H54 (cell line): ENCODE data around the gene LGR4.
"Not testable (repeated sequence)": the region's sequence is repeated elsewhere in the genome, so short reads cannot be mapped to it uniquely, and the experiment has no call there.

ENCODE experiments used
- DNase-seq: peaks from one replicate; pipeline ENCODE4 v3.0.0; 2011; ENCODE audit warnings: low spot score, mixed read lengths; ENCODE audit not compliant: insufficient read length
- FAIRE-seq: peaks from 3 replicates; lab custom pipeline; 2011; peaks lifted over from hg19 to GRCh38; lab: Jason Lieb, UNC
- POLR2A ChIP-seq: IDR thresholded peaks from 2 replicates; pipeline ENCODE4 v1.6.1; 2011; ENCODE audit warnings: low read depth, mild to moderate bottlenecking, low read length

Gene LGR4

DNA sequence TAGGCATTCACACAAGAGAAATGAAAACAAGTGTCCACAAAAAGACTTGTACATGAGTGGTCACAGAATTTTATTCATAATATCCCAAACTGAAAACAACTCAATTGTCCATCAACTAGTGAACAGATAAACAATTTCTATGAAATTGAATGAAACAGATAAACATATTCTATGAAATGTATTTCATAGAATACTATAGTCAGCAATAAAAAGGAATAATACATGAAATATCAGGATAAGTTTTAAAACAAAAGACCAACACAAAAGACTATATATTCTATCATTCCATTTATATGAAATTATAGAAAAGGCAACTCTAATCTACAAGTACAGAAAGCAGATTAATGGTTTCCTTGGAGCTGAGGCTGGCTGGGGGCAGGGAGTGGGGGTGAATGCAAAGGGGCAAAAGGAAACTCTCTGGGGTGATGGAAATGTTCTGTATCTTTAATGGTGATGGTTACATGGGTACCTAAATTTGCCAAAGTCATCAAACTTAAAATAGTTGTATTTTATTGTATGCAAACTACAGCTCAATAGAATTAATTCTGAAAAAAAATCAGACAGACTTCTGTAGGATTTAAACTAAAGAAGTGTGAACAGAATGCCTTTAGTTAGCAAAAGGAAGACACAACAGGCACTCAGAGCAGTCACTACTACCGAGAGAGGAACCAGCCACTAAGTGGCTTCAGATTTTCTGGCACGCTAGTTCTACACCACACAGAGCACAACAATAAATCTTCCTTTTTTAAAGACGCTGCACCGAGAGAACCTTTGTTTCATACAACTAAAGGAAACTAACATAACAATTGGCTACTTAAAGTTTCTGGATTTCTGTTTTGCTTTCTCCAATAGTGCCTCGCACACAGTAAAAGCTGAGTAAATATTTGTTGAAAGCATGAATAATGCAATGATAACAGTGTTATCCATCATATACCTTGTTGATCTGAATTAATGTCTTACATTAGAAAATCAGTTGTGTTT, 124.9 kb downstream of the LGR4 start:
- no peak for TF ChIP-seq POLR2A
- DNase-seq (no peak), FAIRE-seq (no peak)

DNA sequence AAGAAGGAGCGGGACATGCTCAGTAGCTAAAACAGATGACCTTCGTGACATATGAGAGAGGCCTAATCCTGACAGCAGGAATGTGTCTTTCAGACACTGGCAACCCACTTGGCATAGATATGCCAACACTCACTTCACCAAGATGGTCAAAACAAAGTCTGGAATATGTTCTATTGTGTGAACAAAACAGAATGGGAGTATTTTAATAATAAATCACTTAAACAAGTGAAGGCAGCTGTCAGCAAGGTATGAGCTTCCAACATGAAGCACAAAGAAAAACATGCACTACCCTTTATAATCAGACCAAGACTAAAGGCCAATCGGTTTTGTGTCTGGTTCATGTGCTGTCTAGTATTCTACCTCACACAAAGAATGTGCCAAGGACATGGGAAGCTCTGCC, 132.6 kb downstream of the LGR4 start:
- TF ChIP-seq POLR2A, result no peak
- no peak for FAIRE-seq

DNA sequence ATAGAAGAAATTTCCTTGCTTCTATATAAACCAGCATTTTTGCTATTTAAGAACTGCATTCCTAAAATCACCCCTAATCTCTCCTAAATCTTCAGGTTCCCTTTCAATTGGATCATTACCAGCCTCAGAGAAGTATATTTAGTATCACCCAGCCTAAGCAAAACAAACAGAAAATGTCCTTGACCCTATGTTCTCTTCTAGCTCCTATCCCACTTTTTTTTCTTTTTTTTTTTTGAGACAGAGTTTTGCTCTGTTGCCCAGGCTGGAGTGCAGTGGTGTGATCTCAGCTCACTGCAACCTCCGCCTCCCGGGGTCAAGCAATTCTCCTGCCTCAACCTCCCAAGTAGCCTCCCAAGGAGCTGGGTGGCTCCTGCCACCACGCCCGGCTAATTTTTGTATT, 137.8 kb downstream of the LGR4 start:
- DNase-seq, FAIRE-seq: not testable (repeated sequence)

More for the DNA sequence above, 132.6 kb downstream of the LGR4 start:
- no peak for DNase-seq

DNA sequence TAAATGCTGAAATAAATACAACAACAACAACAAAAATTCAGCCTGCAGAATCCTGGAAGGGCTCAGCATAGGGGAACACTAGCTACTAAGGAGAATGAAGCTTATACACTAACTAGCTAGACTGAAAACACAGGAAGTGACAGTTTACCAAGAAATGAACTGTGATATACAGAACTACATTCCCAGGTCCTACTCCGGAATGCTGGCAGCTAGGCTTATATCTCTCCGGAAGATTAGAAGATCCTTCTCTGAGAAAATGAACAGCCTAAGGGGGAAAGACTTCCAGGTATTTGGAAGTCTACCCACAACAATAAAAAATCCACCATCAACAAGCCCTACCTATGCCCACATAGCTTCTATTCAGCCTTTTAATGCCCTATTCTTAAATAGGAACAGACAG, 140.6 kb downstream of the LGR4 start:
- no peak for TF ChIP-seq POLR2A
- DNase-seq (no peak), FAIRE-seq (peak; percentile 62)

DNA sequence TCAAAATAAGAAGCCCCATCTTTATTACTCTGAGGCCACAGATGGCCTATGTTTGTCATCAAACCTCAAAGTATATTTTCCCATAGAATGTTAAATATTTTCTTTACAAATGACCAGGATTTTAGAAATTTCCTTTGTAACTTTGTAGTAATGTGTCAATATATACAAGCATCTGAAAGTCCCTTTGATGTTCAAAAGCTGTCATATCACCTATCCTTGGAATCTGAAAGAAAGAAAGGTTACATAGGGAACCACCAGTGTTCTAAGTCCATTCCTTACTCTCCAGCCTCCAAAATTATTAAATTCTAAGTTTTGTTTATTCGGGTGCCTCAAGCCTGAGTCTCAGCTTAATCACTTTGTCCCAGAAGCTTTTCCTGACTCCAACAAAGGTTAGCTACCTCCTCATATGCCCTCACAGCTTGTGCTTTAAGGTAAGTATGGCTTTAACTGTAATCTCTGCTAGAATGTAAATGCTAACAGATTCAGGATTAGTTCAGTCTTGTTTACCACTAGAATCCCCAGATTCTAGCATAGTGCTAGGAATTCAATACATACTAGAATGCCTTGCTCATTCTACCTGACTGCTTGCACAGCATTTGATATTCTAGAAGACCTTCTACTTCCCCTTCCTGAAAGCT, 141.8 kb downstream of the LGR4 start:
- no peak for DNase-seq
- no peak for FAIRE-seq
- no peak for TF ChIP-seq POLR2A

DNA sequence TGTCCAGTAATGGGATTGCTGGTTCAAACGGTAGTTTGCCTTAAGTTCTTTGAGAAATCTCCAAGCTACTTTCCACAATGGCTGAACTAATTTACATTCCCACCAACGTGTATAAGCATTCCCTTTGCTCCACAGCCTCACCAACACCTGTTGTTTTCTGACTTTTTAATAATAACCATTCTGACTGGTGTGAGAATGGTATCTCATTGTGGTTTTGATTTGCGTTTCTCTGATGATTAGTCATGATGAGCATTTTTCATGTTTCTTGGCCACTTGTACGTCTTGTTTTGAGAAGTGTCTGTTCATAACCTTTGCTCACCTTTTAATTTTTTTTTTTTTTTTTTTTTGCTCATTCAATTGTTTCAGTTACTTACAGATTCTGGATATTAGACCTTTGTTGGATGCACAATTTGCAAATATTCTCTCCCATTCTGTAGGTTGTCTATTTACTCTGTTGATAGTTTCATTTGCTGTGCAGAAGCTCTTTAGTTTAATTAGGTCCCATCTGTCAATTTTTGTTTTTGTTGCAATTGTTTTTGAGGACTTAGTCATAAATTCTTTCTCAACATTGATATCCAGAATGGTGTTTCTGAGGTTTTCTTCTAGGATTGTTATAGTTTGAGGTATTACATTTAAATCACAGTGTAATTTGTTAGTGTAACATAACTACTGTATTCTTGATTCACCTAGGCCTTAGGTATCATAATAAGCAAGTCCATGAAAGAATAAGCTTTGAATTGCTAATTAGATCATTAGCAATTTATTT, 142.5 kb downstream of the LGR4 start:
- FAIRE-seq (no peak), DNase-seq (no peak)
- no peak for TF ChIP-seq POLR2A

DNA sequence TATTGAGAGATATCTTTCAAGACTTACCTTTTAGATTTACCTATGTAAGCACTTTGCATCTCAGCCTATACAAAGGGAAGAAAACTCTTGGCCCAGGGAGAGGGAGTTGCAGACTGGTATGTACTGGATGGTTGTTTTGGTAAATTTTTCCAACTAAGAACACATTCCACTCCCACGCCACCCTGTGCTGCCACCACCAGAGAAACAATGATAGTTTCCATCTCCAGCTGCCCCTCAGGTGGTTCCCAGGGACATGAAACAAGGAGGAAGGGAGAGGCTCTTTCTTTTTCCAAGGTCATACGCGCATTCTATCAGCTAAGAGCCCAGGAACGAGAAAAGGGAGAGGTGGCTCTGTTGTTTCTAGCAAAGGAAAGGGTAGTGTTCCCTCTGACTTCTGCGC, 144.0 kb downstream of the LGR4 start:
- DNase-seq, result no peak
- no peak for FAIRE-seq
- no peak for TF ChIP-seq POLR2A

DNA sequence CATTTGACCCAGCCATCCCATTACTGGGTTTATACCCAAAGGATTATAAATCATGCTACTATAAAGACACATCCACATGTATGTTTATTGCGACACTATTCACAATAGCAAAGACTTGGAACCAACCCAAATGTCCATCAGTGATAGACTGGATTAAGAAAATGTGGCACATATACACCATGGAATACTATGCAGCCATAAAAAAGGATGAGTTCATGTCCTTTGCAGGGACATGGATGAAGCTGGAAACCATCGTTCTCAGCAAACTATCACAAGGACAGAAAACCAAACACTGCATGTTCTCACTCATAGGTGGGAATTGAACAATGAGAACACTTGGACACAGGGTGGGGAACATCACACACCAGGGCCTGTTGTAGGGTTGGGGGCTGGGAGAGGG, 145.5 kb downstream of the LGR4 start:
- FAIRE-seq, DNase-seq: not testable (repeated sequence)

DNA sequence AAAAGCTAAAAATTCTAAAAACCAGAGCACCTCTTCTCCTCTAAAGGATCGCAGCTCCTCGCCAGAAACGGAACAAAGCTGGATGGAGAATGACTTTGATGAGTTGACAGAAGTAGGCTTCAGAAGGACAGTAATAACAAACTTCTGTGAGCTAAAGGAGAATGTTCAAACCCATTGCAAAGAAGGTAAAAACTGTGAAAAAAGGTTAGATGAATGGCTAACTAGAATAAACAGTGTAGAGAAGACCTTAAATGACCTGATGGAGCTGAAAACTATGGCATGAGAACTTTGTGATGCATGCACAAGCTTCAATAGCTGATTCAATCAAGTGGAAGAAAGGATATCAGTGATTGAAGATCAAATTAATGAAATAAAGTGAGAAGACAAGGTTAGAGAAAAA, 150.4 kb downstream of the LGR4 start:
- not testable (repeated sequence) for DNase-seq, FAIRE-seq

DNA sequence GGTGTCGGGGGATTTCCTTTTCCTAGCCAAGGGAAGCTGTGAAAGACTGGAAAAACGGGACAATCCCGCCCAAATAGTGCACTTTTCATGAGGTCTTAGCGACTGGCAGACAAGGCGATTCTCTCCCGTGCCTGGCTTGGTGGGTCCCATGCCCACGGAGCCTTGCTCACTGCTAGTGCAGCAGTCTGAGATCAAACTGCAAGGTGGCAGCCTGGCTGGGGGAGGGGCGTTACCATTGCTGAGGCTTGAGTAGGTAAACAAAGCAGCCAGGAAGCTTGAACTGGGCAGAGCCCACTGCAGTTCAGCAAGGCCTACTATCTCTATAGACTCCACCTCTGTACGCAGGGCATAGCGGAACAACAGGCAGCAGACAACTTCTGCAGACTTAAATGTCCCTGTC, 151.2 kb downstream of the LGR4 start:
- FAIRE-seq, DNase-seq: not testable (repeated sequence)

DNA sequence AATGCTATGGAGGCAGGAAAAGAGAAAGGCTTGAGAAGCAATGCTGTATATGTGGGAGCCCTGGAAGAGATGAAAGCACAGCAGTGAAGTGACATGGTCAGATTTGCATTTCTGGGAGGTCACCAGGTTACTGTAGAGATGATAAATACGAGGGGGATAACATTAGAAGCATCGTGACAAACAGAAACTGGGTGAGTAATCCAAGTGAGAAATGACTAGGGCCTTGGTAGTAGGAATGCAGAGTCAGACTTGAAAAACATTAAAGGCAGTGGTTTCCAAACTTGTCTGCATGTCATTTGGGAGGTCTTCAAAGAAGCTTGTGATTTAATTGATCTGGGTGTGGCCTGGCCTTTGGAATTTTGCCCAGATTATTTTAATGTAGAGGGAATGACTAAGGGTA, 153.5 kb downstream of the LGR4 start:
- FAIRE-seq (peak; percentile 55), DNase-seq (peak; percentile 23)
- TF ChIP-seq POLR2A, result no peak

DNA sequence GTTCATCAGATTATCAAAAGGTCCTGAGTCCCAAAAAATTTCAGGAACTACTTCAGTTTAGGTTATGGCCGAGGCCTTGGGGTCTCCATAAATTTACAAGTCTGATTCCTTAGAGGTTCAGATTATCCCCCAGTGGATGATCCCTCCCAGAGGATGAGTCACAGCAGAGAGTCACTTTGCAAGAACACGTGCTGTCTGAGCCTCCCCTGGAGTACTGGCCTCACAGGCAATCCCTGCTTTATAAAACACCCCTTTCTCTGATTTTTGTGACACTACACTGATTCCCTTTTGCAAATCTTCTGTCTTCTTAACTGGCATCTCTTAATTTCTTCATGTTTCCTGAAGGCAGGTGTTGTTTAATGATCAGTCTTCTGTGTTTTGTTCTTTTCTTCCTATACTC, 154.8 kb downstream of the LGR4 start:
- no peak for TF ChIP-seq POLR2A
- peak; percentile 87 for FAIRE-seq
- DNase-seq, result peak; percentile 53
